ENCODE data around the gene FLT3LG. TPM values are rescaled to one million over a fixed set of nuclear protein-coding genes. Genes with fewer than 3 reads are reported as not detected.

The FLT3LG gene
- total and polyA plus RNA-seq, 2 experiments from 2014 or later = 0.49 to 1.8 TPM

DNA sequence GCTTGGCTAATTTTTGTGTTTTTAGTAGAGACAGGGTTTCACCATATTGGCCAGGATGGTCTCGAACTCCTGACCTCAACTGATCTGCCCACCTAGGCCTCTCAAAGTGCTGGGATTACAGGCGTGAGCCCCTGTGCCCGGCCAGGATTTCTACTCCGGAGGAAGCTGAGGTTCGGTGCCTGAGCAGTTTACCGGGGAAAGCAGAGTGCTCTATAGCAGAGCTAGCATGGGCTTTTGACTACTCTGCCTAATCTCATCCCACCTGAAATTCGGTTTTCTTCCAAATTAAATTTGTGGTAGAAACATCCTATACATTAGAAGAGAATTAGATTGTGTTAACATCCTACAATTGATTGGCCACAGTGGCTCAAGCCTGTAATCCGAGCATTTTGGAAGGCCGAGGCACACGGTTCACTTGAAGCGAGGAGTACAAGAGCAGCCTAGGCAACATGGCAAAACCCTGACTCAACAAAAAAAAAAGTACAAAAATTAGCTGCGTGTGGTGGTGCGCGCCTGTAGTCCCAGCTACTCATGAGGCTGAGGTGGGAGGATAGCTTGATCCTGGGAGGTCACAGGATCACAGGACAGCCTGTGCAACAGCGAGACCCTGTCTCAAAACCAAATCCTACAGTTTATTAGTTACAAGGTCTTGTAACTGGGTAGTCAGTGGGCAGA is 15.0 kb downstream of the FLT3LG start:
- peaks cover 23% of the 10 kb centered on the region for H4K20me1 ChIP-seq (replicated peaks; ENCODE audit: insufficient read depth)
- H3K4me3 Mint-ChIP-seq = peak overlapping the region; percentile 98

DNA sequence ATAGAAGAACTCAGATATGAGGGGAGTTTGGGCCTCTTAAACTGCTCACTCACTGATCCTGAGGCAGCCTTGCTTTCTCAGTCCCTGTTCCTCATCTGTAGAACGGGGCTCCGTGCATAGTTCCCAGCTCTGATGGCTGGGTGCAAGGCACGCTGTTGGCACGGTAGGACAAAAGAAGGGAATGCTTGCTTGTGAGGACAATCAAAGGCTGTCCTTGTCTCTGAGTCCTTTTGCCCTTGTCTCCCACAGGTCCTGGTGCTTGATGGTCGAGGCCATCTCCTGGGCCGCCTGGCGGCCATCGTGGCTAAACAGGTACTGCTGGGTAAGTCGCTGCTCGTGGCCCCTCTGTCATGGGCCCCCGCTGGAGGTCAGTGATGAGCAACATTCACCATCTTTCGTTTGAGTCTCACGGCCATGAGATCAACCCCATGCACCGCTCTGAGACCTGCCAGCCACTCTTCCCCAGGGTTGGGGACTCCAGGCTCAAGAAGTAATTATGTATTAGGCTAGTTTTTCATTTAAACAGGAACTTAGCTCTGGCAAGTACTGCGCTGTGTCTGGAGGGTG is 15.7 kb downstream of the FLT3LG start:
- Histone ChIP-seq H3F3A (replicated peaks; ENCODE audit: low read depth) (peaks cover 65% of the 10 kb centered on the region), H3K4me3 (peak overlapping the region; percentile 95), H3K36me3 (ENCODE audit: insufficient read depth) (peaks cover 40% of the 10 kb centered on the region), H3K79me2 (replicated peaks; ENCODE audit: insufficient read depth) (peaks cover 31% of the 10 kb centered on the region), H3K27me3 (ENCODE audit: insufficient read depth) (no peaks in the 10 kb centered on the region), H3K4me1 (ENCODE audit: insufficient read depth) (peaks cover 10% of the 10 kb centered on the region; the same call in 1 of the 2 replicates), H3K9me2 (ENCODE audit: insufficient read depth) (no peaks in the 10 kb centered on the region), H2AFZ (no peak overlapping the region), H4K20me1 (replicated peaks; ENCODE audit: insufficient read depth) (peaks cover 23% of the 10 kb centered on the region), H3K4me2 (peak overlapping the region; percentile 96), H3K27ac (ENCODE audit: low read depth) (peak overlapping the region; percentile 100)
- Mint-ChIP-seq H3K27me3 (ENCODE audit: insufficient read depth, low read depth, poor library complexity) (peaks cover 63% of the 10 kb centered on the region), H3K27ac (peak overlapping the region; percentile 99), H3K4me1 (peaks cover 13% of the 10 kb centered on the region; the same call in 2 of the 3 replicates), H3K4me3 (peak overlapping the region; percentile 98), H3K36me3 (ENCODE audit: low read depth) (peaks cover 64% of the 10 kb centered on the region), H3K9me3 (peaks cover 18% of the 10 kb centered on the region)
- DNase-seq (ENCODE audit: low spot score) (no peak), ATAC-seq (no peak)
- TF ChIP-seq POLR2AphosphoS5 (IDR thresholded peaks at IDR 0.05; ENCODE audit: low read depth) (peak; percentile 40), EZH2 (IDR thresholded peaks at IDR 0.05; ENCODE audit: low read depth, unreplicated experiment) (no peak)

More for the DNA sequence above, 15.0 kb downstream of the FLT3LG start:
- H3K79me2 ChIP-seq (replicated peaks; ENCODE audit: insufficient read depth) = peaks cover 31% of the 10 kb centered on the region
- H3K36me3 ChIP-seq (ENCODE audit: insufficient read depth) = peaks cover 40% of the 10 kb centered on the region
- peak overlapping the region; percentile 95 for H3K4me3 ChIP-seq
- TF ChIP-seq, protein P1, sequence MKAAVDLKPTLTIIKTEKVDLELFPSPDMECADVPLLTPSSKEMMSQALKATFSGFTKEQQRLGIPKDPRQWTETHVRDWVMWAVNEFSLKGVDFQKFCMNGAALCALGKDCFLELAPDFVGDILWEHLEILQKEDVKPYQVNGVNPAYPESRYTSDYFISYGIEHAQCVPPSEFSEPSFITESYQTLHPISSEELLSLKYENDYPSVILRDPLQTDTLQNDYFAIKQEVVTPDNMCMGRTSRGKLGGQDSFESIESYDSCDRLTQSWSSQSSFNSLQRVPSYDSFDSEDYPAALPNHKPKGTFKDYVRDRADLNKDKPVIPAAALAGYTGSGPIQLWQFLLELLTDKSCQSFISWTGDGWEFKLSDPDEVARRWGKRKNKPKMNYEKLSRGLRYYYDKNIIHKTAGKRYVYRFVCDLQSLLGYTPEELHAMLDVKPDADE (IDR thresholded peaks at IDR 0.05) = no peak
- TF ChIP-seq POLR2AphosphoS5 (IDR thresholded peaks at IDR 0.05; ENCODE audit: low read depth) = peak; percentile 19; the same call in 1 of the 2 replicates
- H3K27ac ChIP-seq (ENCODE audit: low read depth) = peak overlapping the region; percentile 100
- DNase-seq (ENCODE audit: low spot score) = no peak
- H3K27me3 Mint-ChIP-seq (ENCODE audit: insufficient read depth, low read depth, poor library complexity) = peaks cover 57% of the 10 kb centered on the region
- ATAC-seq = no peak
- H2AFZ ChIP-seq = no peak overlapping the region
- H3K9me3 Mint-ChIP-seq = peaks cover 18% of the 10 kb centered on the region
- H3F3A ChIP-seq (replicated peaks; ENCODE audit: low read depth) = peaks cover 62% of the 10 kb centered on the region
- peaks cover 10% of the 10 kb centered on the region; the same call in 1 of the 2 replicates for H3K4me1 ChIP-seq (ENCODE audit: insufficient read depth)
- H3K9me2 ChIP-seq (ENCODE audit: insufficient read depth) = no peaks in the 10 kb centered on the region
- H3K4me1 Mint-ChIP-seq = peaks cover 13% of the 10 kb centered on the region; the same call in 2 of the 3 replicates
- peaks cover 64% of the 10 kb centered on the region for H3K36me3 Mint-ChIP-seq (ENCODE audit: low read depth)
- H3K27me3 ChIP-seq (ENCODE audit: insufficient read depth) = no peaks in the 10 kb centered on the region
- peak overlapping the region; percentile 99 for H3K27ac Mint-ChIP-seq
- H3K4me2 ChIP-seq = peak overlapping the region; percentile 96

DNA sequence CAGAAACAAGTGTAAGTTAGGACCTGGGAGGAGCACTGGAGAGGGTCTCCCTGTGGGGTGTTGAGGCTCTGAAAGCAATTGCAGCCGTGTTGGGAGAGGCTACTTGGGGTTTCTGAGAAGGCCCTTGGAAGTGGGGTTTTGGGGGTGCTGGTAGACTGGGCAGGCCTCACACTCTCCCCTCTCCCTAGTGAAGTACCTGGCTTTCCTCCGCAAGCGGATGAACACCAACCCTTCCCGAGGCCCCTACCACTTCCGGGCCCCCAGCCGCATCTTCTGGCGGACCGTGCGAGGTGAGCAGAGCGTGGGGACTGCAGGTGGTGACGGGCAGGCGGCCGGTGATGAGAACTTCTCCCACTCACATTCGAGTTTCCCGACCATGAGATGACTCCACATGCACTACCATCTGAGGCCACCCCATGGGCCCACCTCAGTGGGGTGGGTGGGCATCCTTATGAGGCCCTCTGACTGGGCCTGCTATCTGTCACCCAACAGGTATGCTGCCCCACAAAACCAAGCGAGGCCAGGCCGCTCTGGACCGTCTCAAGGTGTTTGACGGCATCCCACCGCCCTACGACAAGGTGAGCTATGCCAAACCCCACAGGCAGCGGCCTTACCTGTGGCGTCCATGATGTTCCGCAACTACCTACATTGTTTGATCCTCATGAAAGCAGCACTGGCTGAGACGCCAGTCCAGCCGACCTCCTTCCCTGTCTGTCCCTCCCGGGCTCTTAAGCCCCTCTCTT is 16.4 kb downstream of the FLT3LG start:
- H3K36me3 Mint-ChIP-seq (ENCODE audit: low read depth) = peaks cover 64% of the 10 kb centered on the region

More for the DNA sequence above, 16.4 kb downstream of the FLT3LG start:
- peaks cover 40% of the 10 kb centered on the region for H3K36me3 ChIP-seq (ENCODE audit: insufficient read depth)
- H3K4me2 ChIP-seq = peak overlapping the region; percentile 96; the same call in 1 of the 2 replicates
- H3K4me3 ChIP-seq = peak overlapping the region; percentile 95; the same call in 1 of the 2 replicates
- Mint-ChIP-seq H3K4me1 (peaks cover 13% of the 10 kb centered on the region; the same call in 2 of the 3 replicates), H3K27me3 (ENCODE audit: insufficient read depth, low read depth, poor library complexity) (peaks cover 70% of the 10 kb centered on the region), H3K27ac (peak overlapping the region; percentile 99), H3K4me3 (peak overlapping the region; percentile 98), H3K9me3 (peaks cover 18% of the 10 kb centered on the region)
- peaks cover 31% of the 10 kb centered on the region for H3K79me2 ChIP-seq (replicated peaks; ENCODE audit: insufficient read depth)
- no peak for DNase-seq (ENCODE audit: low spot score)
- H3K27me3 ChIP-seq (ENCODE audit: insufficient read depth) = no peaks in the 10 kb centered on the region
- no peak overlapping the region for H2AFZ ChIP-seq
- ATAC-seq = no peak
- H3K4me1 ChIP-seq (ENCODE audit: insufficient read depth) = peaks cover 14% of the 10 kb centered on the region; the same call in 1 of the 2 replicates
- H3K27ac ChIP-seq (ENCODE audit: low read depth) = peak overlapping the region; percentile 100
- H3F3A ChIP-seq (replicated peaks; ENCODE audit: low read depth) = peaks cover 73% of the 10 kb centered on the region
- H4K20me1 ChIP-seq (replicated peaks; ENCODE audit: insufficient read depth) = peaks cover 23% of the 10 kb centered on the region
- TF ChIP-seq, protein P1 (IDR thresholded peaks at IDR 0.05) = no peak
- no peak for TF ChIP-seq ZNF114 (CRISPR knock-in tag; IDR thresholded peaks at IDR 0.05)
- H3K9me2 ChIP-seq (ENCODE audit: insufficient read depth) = no peaks in the 10 kb centered on the region
